CD14-positive monocyte (primary cell): ENCODE results near the gene MSI2. TPM values are rescaled to one million over a fixed set of nuclear protein-coding genes. Genes with fewer than 3 reads are reported as not detected.
A peak's percentile ranks its signal among the peaks of the same experiment; 100 is the strongest.

Experiments
- DNase-seq, 3 donors: peaks; one replicate each; pipeline ENCODE4 v3.0.0-alpha.2; 2011 to 2022
- H2AFZ ChIP-seq: 2 replicates; pipeline ENCODE4 v1.6.0; 2012; ENCODE audit warnings: mild to moderate bottlenecking, low read depth, low read length, inconsistent platforms; ENCODE audit not compliant: insufficient read depth, poor library complexity, severe bottlenecking
- H3K27ac ChIP-seq, 2 donors: 1 replicate in 1 of 2; 2 replicates in 1 of 2; pipeline ENCODE4 v1.5.1; 2012 to 2013; ENCODE audit warnings: low read length in 2 of 2, control low read depth in 1 of 2, inconsistent platforms in 1 of 2, low read depth in 1 of 2, mild to moderate bottlenecking in 1 of 2
- H3K27me3 ChIP-seq, 2 donors: one replicate each; pipeline versions ENCODE4 v1.6.0 to v1.6.1; 2011 to 2013; ENCODE audit warnings: low read length in 2 of 2; ENCODE audit not compliant: control insufficient read depth in 2 of 2, insufficient read depth in 2 of 2
- H3K36me3 ChIP-seq, 2 donors: replicated peaks in 1 of 2; 1 replicate in 1 of 2; 2 replicates in 1 of 2; pipeline versions ENCODE4 v1.5.1 to v1.6.1; 2012 to 2013; ENCODE audit warnings: low read length in 2 of 2, control low read depth in 1 of 2, inconsistent platforms in 1 of 2, mild to moderate bottlenecking in 1 of 2; ENCODE audit not compliant: insufficient read depth in 2 of 2, control insufficient read depth in 1 of 2
- H3K4me1 ChIP-seq, 2 donors: 1 replicate in 1 of 2; 2 replicates in 1 of 2; pipeline versions ENCODE4 v1.5.1 to v1.6.1; 2012 to 2013; ENCODE audit warnings: low read length in 2 of 2, control low read depth in 1 of 2, inconsistent platforms in 1 of 2, mild to moderate bottlenecking in 1 of 2, moderate library complexity in 1 of 2; ENCODE audit not compliant: insufficient read depth in 2 of 2, control insufficient read depth in 1 of 2
- H3K4me2 ChIP-seq: replicated peaks from 2 replicates; pipeline ENCODE3; 2012; ENCODE audit warnings: low read length, moderate library complexity, mild to moderate bottlenecking; ENCODE audit not compliant: poor library complexity, severe bottlenecking; ENCODE audit errors: extremely low read depth
- H3K4me3 ChIP-seq, 3 experiments: fragments of 200-600 bp in 1 of 3; sonication (generic) in 1 of 3; replicated peaks in 1 of 3; 1 replicate in 2 of 3; 2 replicates in 1 of 3; pipeline ENCODE4 v1.5.1; 2011 to 2013; ENCODE audit warnings: low read length in 3 of 3, mild to moderate bottlenecking in 3 of 3, control low read depth in 2 of 3, low read depth in 2 of 3, inconsistent platforms in 1 of 3, moderate library complexity in 1 of 3
- H3K79me2 ChIP-seq: 2 replicates; pipeline ENCODE4 v1.6.0; 2012; ENCODE audit warnings: mild to moderate bottlenecking, control low read depth, inconsistent platforms, low read length, moderate library complexity; ENCODE audit not compliant: insufficient read depth
- H3K9ac ChIP-seq: 2 replicates; pipeline ENCODE4 v1.6.0; 2017; ENCODE audit warnings: low read length, mild to moderate bottlenecking; ENCODE audit not compliant: insufficient read depth, poor library complexity, severe bottlenecking
- H3K9me3 ChIP-seq, 2 donors: replicated peaks in 1 of 2; 1 replicate in 1 of 2; 2 replicates in 1 of 2; pipeline versions ENCODE4 v1.5.1 to v1.6.1; 2012 to 2013; ENCODE audit warnings: low read length in 2 of 2, control low read depth in 1 of 2; ENCODE audit not compliant: control insufficient read depth in 1 of 2, insufficient read depth in 1 of 2
- H4K20me1 ChIP-seq: 2 replicates; pipeline ENCODE4 v1.6.0; 2012; ENCODE audit warnings: mild to moderate bottlenecking, low read length, control low read depth, moderate library complexity; ENCODE audit not compliant: insufficient read depth
- H3K27ac Mint-ChIP-seq, 7 donors: one replicate each; pipeline ENCODE4 v1.8.0; 2020; ENCODE audit warnings: mild to moderate bottlenecking in 7 of 7, mixed read lengths in 7 of 7, moderate library complexity in 6 of 7, inconsistent platforms in 2 of 7
- H3K27me3 Mint-ChIP-seq, 3 donors: one replicate each; pipeline ENCODE4 v1.8.0; 2021 to 2022; ENCODE audit warnings: low read depth in 3 of 3, mild to moderate bottlenecking in 3 of 3, mixed read lengths in 3 of 3, moderate library complexity in 3 of 3, inconsistent platforms in 1 of 3
- H3K36me3 Mint-ChIP-seq, 2 donors: one replicate each; pipeline ENCODE4 v1.8.0; 2020; ENCODE audit warnings: mixed read lengths in 2 of 2, inconsistent platforms in 1 of 2, mild to moderate bottlenecking in 1 of 2
- H3K4me1 Mint-ChIP-seq: one replicate; pipeline ENCODE4 v1.8.0; 2020; ENCODE audit warnings: mild to moderate bottlenecking, mixed read lengths
- H3K4me3 Mint-ChIP-seq, 2 donors: one replicate each; pipeline ENCODE4 v1.8.0; 2020; ENCODE audit warnings: mild to moderate bottlenecking in 2 of 2, mixed read lengths in 2 of 2, moderate library complexity in 1 of 2
- H3K9me3 Mint-ChIP-seq, 7 donors: one replicate each; pipeline ENCODE4 v1.8.0; 2020 to 2022; ENCODE audit warnings: mixed read lengths in 7 of 7, mild to moderate bottlenecking in 6 of 7, moderate library complexity in 6 of 7, inconsistent platforms in 2 of 7
- CTCF ChIP-seq: fragments of 200-600 bp; IDR thresholded peaks from one replicate; pipeline ENCODE4 v1.8.0; 2022; ENCODE audit warnings: antibody characterized with exemption, mild to moderate bottlenecking
- WGBS: methylation state at CpG from one replicate; pipeline ENCODE4 v1.1.5; 2013; ENCODE audit warnings: missing lambda C conversion rate; ENCODE audit not compliant: insufficient coverage; 5-methylcytosine and 5-hydroxymethylcytosine counted together
- intact Hi-C, 2 donors: fragments of 100-400 bp; cut with micrococcal nuclease; formaldehyde crosslinking; loops; one replicate each; pipeline versions ENCODE4 v1.15.0 to v1.15.1; 2023
- polyA plus RNA-seq, 3 donors: library from polyadenylated mRNA; depleted of rRNA in 1 of 3; unstranded in 2 of 3; stranded (reverse) in 1 of 3; fragments of 300-500 nt in 2 of 3; fragments of >200 nt in 1 of 3; fragmentation: Illumina TruSeq in 2 of 3; gene quantifications; 1 replicate in 2 of 3; 2 replicates in 1 of 3; pipeline ENCODE4 v1.2.3, GENCODE V29; 2012 to 2021

Gene MSI2
- polyA plus RNA-seq, 3 donors: 0.20 to 6.6 (median 0.37) TPM

GRCh38 chr17:57644326-57644725 lies 388.0 kb downstream of the MSI2 start:
- Mint-ChIP-seq H3K9me3 (no peaks in the 10 kb centered on the region), H3K4me3 (no peak overlapping the region), H3K4me1 (no peaks in the 10 kb centered on the region), H3K36me3 (peaks cover 3 to 4% of the 10 kb centered on the region in 2 donors), H3K27ac (peak overlapping the region in 1 of 7 donors; percentile 25), H3K27me3 (no peaks in the 10 kb centered on the region)
- H3K27ac ChIP-seq: no peak overlapping the region
- intact Hi-C loops: no loop called here
- no peak for DNase-seq
- no peaks in the 10 kb centered on the region for H3K79me2 ChIP-seq
- no peaks in the 10 kb centered on the region for H3K4me1 ChIP-seq
- no peaks in the 10 kb centered on the region for H3K9me3 ChIP-seq
- 92% methylated on average over 5 of the region's 5 CpGs for WGBS
- no peaks in the 10 kb centered on the region for H3K27me3 ChIP-seq
- H2AFZ ChIP-seq: no peak overlapping the region
- no peak overlapping the region for H3K9ac ChIP-seq
- no peak overlapping the region for H3K4me3 ChIP-seq
- no peaks in the 10 kb centered on the region for H4K20me1 ChIP-seq
- TF ChIP-seq CTCF: no peak
- H3K4me2 ChIP-seq: no peak overlapping the region
- no peaks in the 10 kb centered on the region for H3K36me3 ChIP-seq

- no peak overlapping the region for H3K4me3 Mint-ChIP-seq
- Histone ChIP-seq H4K20me1 (no peaks in the 10 kb centered on the region), H3K36me3 (no peaks in the 10 kb centered on the region), H3K9ac (no peak overlapping the region), H3K4me3 (no peak overlapping the region), H3K27ac (no peak overlapping the region), H3K27me3 (no peaks in the 10 kb centered on the region), H3K4me1 (no peaks in the 10 kb centered on the region), H3K9me3 (no peaks in the 10 kb centered on the region), H3K4me2 (no peak overlapping the region), H2AFZ (no peak overlapping the region), H3K79me2 (no peaks in the 10 kb centered on the region)
- H3K36me3 Mint-ChIP-seq: peaks cover 3 to 4% of the 10 kb centered on the region in 2 donors
- H3K9me3 Mint-ChIP-seq: no peaks in the 10 kb centered on the region
- no peaks in the 10 kb centered on the region for H3K27me3 Mint-ChIP-seq
- intact Hi-C loops: no loop called here
- peak overlapping the region in 1 of 7 donors; percentile 50 for H3K27ac Mint-ChIP-seq
- TF ChIP-seq CTCF: no peak
- WGBS: 89% methylated on average over 5 of the region's 6 CpGs
- no peaks in the 10 kb centered on the region for H3K4me1 Mint-ChIP-seq
- DNase-seq: peak in 1 of 3 donors; percentile 57
Measured at GRCh38 chr17:57645950-57646665, 389.8 kb downstream of the MSI2 start.
